SKM-1 treated with dmso at 0.1 percent for 144 hours (cell line): Measurements from ENCODE around the gene PIGZ.

Experiments
- DNase-seq: peaks from one replicate; lab custom pipeline; 2025; ENCODE audit not compliant: unreplicated experiment; lab: John Stamatoyannopoulos, UW

Gene PIGZ

DNA sequence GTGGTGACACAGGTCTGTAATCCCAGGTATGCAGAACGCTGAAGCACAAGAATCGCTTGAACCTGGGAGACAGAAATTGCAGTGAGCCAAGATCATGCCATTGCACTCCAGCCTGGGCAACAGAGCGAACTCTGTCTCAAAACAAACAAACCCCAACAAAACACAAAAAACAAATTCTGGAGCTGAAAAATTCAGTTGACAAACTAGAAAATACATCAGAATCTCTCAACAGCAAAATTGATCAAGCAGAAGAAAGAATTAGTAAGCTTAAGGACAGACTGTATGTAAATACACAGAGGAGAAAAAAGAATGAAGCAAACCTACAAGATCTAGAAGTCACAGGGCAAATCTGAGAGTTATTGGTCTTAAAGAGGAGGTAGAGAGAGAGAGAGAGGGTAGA is 51.6 kb downstream of the PIGZ start:
- DNase-seq, result no peak

DNA sequence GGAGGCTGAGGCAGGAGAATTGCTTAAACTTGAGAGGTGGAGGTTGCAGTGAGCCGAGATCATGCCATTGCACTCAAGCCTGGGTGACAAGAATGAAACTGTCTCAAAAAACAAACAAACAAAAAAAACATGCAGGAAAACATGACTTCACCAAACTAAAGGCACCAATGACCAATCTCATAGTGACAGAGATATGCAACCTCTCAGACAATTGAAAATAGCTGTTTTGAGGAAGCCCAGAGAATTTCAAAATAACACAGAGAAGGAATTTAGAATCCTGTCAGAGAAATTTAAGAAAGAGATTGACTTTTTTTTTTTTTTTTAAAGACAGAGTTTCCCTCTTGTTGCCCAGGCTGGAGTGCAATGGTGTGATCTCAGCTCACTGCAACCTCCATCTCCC is 52.4 kb downstream of the PIGZ start:
- no peak for DNase-seq

DNA sequence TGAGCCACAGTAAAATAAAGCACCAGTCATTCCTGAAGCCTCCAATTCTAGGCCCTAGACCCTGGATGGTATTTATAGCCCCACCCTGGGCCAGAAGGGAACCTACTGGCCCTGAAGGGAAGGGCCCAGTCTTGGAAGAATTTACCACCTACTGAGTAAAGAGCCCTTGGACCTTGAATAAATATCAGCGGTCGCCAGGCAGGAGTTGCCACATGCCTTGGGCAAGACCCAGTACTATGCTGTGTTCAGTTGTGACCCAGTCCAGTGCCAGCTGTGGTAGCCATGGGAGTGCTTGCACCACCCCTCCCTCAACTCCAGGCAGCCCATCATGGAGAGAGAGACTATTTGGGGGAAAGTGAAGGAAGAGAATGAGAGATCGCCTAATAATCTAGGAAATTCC is 53.3 kb downstream of the PIGZ start:
- DNase-seq, result no peak

DNA sequence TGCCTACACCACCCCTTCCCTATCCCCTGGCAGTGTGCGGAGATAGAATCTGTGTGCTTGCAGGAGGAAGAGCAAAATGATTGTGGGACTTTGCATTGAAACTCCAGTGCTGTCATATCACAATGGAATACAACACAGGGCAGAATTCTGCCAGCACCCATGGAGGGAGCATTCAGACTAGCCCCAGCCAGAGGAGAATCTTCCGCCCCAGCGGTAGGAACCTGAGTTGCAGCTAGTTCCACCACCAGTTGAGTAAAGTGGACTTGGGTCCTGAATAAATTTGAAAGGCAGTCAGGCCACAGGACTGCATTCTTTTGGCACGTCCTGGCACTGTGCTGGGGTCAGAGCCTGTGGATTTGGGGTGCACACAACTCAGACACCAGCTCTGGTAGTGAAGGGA is 53.8 kb downstream of the PIGZ start:
- no peak for DNase-seq

DNA sequence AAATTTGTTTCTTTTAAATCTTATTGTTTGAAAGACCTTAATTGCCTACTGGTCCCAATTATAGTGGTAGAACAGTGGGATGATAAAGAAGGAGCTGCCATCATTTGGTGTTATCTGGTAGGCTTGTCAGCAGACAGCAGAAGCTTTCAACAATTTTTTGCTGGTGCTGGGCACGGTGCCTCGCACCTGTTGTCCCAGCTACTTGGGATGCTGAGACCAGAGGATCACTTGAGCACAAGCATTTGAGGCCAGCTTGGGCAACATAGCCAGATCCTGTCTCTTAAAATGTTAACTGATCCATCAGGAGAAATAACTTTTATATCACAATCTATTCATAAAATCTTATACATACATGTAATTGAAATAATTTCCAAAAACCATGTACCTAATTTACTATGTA is 64.9 kb downstream of the PIGZ start:
- no peak for DNase-seq

DNA sequence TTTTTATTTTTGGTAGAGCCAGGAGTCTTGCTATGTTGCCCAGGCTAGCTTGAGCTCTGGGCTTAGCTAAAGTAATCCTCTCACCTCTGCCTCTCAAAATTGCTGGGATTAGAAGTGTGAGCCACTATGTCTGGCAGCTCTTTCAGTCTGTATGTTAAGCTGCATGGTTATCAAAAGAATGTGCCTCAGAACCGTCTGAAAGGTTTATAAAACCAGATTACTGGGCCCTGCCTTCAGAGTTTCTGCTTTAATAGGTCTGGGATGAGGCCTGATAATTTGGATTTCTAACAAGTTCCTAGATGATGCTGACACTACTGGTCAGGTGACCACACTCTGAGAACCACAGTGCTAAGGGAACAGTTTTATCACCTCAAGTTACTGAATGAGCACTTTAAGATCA is 66.3 kb downstream of the PIGZ start:
- DNase-seq, result no peak

- DNase-seq, result no peak
These were observed 66.9 kb downstream of the PIGZ start for GRCh38 chr3:196901768-196902167.
